ENCODE data around the gene CD164L2.

CD164L2 gene

GRCh38 chr1:27398405-27399149 lies 15.4 kb upstream of the CD164L2 start:
- TF ChIP-seq CTCF (conservative IDR thresholded peaks at IDR 0.05; ENCODE audit: low read length): no peak
- no peak for DNase-seq (ENCODE audit: low read depth)
- H3K4me3 ChIP-seq (ENCODE audit: low read length): no peak overlapping the region

DNA sequence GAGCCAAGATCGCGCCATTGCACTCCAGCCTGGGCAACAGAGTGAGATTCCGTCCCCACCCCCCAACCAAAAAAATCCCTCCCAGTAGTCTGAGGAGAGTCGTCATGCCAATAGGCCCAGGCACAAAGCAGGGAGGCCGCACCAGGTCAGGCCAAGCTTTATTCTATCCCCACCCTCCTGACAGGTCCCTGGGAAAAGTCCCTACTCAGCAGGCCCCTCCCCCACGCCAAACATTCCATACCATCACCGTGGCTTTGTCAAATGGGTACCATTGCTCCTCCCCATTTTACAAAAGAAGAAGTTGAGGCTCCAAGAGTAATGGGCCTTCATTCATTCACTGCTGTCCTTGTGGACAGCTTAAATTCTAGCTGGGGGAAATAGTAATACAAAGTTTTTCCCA lies 14.6 kb upstream of the CD164L2 start:
- no peak for DNase-seq (ENCODE audit: low read depth)
- TF ChIP-seq CTCF (conservative IDR thresholded peaks at IDR 0.05; ENCODE audit: low read length): no peak
- H3K4me3 ChIP-seq (ENCODE audit: low read length): no peak overlapping the region

GRCh38 chr1:27397110-27397509 lies 14.0 kb upstream of the CD164L2 start:
- no peak overlapping the region for H3K4me3 ChIP-seq (ENCODE audit: low read length)
- DNase-seq (ENCODE audit: low read depth): no peak
- TF ChIP-seq CTCF (conservative IDR thresholded peaks at IDR 0.05; ENCODE audit: low read length): no peak

DNA sequence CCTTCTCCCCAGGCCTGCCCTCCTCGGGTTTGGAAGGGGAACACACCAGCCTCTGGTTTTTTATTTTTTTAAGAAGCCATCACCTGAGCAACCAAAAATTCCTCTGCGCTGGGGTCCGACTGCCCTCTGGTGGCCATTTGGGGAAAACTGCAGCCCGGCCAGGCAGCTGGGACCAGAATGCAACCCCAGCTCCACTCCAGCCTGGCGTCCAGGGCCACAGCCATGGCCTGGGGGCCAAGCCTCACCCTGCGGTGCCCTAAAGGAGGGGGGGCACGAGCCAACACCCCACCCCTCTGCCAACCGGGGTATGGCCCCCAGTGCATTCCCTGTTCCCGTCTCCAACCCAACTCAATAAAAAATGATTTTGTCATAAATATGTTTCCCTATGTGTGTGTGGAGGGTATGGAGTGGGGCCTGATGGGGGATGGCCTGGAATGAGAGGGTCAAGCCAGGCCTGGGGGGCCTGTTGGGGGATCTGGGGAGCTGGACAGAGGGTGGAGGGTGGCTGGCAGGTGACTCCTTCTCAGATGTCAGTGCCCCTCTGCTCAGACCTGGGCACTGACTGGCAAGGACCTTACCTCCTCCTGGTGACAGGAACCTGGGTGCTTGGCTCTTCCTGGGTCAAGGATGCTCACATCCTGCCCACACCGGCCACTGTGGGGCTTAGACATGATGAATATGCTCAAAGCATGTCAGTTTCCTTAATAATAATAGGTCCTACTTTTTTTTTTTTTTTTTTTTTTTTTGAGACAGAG lies 12.5 kb upstream of the CD164L2 start:
- H3K4me3 ChIP-seq (ENCODE audit: low read length): no peak overlapping the region
- DNase-seq (ENCODE audit: low read depth): peak; percentile 68
- TF ChIP-seq CTCF (conservative IDR thresholded peaks at IDR 0.05; ENCODE audit: low read length): peak; percentile 85

- no peak overlapping the region for H3K4me3 ChIP-seq (ENCODE audit: low read length)
- peak; percentile 37 for DNase-seq (ENCODE audit: low read depth)
- no peak for TF ChIP-seq CTCF (conservative IDR thresholded peaks at IDR 0.05; ENCODE audit: low read length)
Observed at GRCh38 chr1:27394925-27395324, 11.8 kb upstream of the CD164L2 start.

GRCh38 chr1:27394282-27394658 lies 11.1 kb upstream of the CD164L2 start:
- no peak overlapping the region for H3K4me3 ChIP-seq (ENCODE audit: low read length)
- no peak for DNase-seq (ENCODE audit: low read depth)
- TF ChIP-seq CTCF (conservative IDR thresholded peaks at IDR 0.05; ENCODE audit: low read length): no peak
